Parathyroid adenoma (tissue), 2 donors: ENCODE results near the gene ARPC2.

Experiments
- H2AFZ ChIP-seq: fragments of 300-600 bp; sonication (generic); one replicate; pipeline ENCODE4 v1.7.0; 2017; ENCODE audit warnings: antibody characterized with exemption, mild to moderate bottlenecking
- H3K27ac ChIP-seq: fragments of 300-600 bp; sonication (generic); one replicate; pipeline ENCODE4 v1.7.0; 2017
- H3K27me3 ChIP-seq: fragments of 300-600 bp; sonication (generic); one replicate; pipeline ENCODE4 v1.7.0; 2017; ENCODE audit warnings: low read length; ENCODE audit not compliant: control insufficient read depth, insufficient read depth
- H3K36me3 ChIP-seq: fragments of 300-600 bp; sonication (generic); one replicate; pipeline ENCODE4 v1.7.0; 2017; ENCODE audit warnings: low read length; ENCODE audit not compliant: control insufficient read depth, insufficient read depth
- H3K4me1 ChIP-seq: fragments of 300-600 bp; sonication (generic); one replicate; pipeline ENCODE4 v1.7.0; 2017; ENCODE audit warnings: control low read depth
- H3K4me2 ChIP-seq: fragments of 300-600 bp; sonication (generic); one replicate; pipeline ENCODE4 v1.7.0; 2017; ENCODE audit warnings: low read length
- H3K4me3 ChIP-seq: fragments of 300-600 bp; sonication (generic); one replicate; pipeline ENCODE4 v1.7.0; 2017; ENCODE audit warnings: low read depth, low read length
- H3K79me2 ChIP-seq: fragments of 300-600 bp; sonication (generic); one replicate; pipeline ENCODE4 v1.7.0; 2017; ENCODE audit warnings: control low read depth
- H3K9ac ChIP-seq: fragments of 300-600 bp; sonication (generic); one replicate; pipeline ENCODE4 v1.7.0; 2017; ENCODE audit warnings: mild to moderate bottlenecking
- H3K9me3 ChIP-seq: fragments of 300-600 bp; sonication (generic); one replicate; pipeline ENCODE4 v1.7.0; 2017; ENCODE audit warnings: low read length; ENCODE audit not compliant: control insufficient read depth
- CTCF ChIP-seq: fragments of 300-600 bp; sonication (generic); IDR thresholded peaks from one replicate; pipeline ENCODE4 v1.7.0; 2017; ENCODE audit warnings: antibody characterized with exemption, mild to moderate bottlenecking
- donor health status: primary hyperparathyroidism.

Gene ARPC2

GRCh38 chr2:218280260-218280870, 63.4 kb downstream of the ARPC2 start:
- H2AFZ ChIP-seq, result no peak overlapping the region
- no peaks in the 10 kb centered on the region for H3K9me3 ChIP-seq
- no peaks in the 10 kb centered on the region for H3K36me3 ChIP-seq
- H3K27ac ChIP-seq, result no peak overlapping the region
- no peak overlapping the region for H3K4me2 ChIP-seq
- peaks cover 18% of the 10 kb centered on the region for H3K79me2 ChIP-seq
- H3K9ac ChIP-seq, result no peak overlapping the region
- no peak overlapping the region for H3K4me3 ChIP-seq
- H3K4me1 ChIP-seq, result peaks cover 8% of the 10 kb centered on the region
- no peaks in the 10 kb centered on the region for H3K27me3 ChIP-seq
- no peak for TF ChIP-seq CTCF

- TF ChIP-seq CTCF, result no peak
- Histone ChIP-seq H3K36me3 (no peaks in the 10 kb centered on the region), H3K27ac (no peak overlapping the region), H3K9me3 (no peaks in the 10 kb centered on the region), H3K79me2 (peaks cover 23% of the 10 kb centered on the region), H3K4me2 (no peak overlapping the region), H3K4me3 (no peak overlapping the region), H2AFZ (no peak overlapping the region), H3K9ac (no peak overlapping the region), H3K27me3 (no peaks in the 10 kb centered on the region), H3K4me1 (peaks cover 13% of the 10 kb centered on the region)
Measured at GRCh38 chr2:218281449-218281848, 64.5 kb downstream of the ARPC2 start.

- H2AFZ ChIP-seq, result no peak overlapping the region
- H3K4me1 ChIP-seq, result peaks cover 18% of the 10 kb centered on the region
- TF ChIP-seq CTCF, result no peak
- no peak overlapping the region for H3K4me2 ChIP-seq
- no peaks in the 10 kb centered on the region for H3K9me3 ChIP-seq
- H3K79me2 ChIP-seq, result peaks cover 24% of the 10 kb centered on the region
- H3K4me3 ChIP-seq, result no peak overlapping the region
- H3K9ac ChIP-seq, result no peak overlapping the region
- no peak overlapping the region for H3K27ac ChIP-seq
- no peaks in the 10 kb centered on the region for H3K27me3 ChIP-seq
- H3K36me3 ChIP-seq, result no peaks in the 10 kb centered on the region
Measured at GRCh38 chr2:218282173-218282991, 65.4 kb downstream of the ARPC2 start.

- Histone ChIP-seq H3K4me3 (no peak overlapping the region), H3K9me3 (no peaks in the 10 kb centered on the region), H3K79me2 (peaks cover 28% of the 10 kb centered on the region), H3K4me2 (peak overlapping the region; percentile 42), H3K27me3 (no peaks in the 10 kb centered on the region), H2AFZ (no peak overlapping the region), H3K27ac (no peak overlapping the region), H3K36me3 (no peaks in the 10 kb centered on the region), H3K9ac (no peak overlapping the region), H3K4me1 (peaks cover 24% of the 10 kb centered on the region)
- TF ChIP-seq CTCF, result no peak
Measured at GRCh38 chr2:218284106-218284811, 67.3 kb downstream of the ARPC2 start.
